GM21526 (cell line): ENCODE measurements around the gene MKNK1.

Experiments used
- ATAC-seq: cut with Tn5 transposase; IDR thresholded peaks from one replicate; pipeline ENCODE4 v1.9.1; 2021; ENCODE audit warnings: moderate library complexity; ENCODE audit not compliant: unreplicated experiment, low FRiP score

The MKNK1 gene

GRCh38 chr1:46619656-46620258, 15.7 kb upstream of the MKNK1 start:
- no peak for ATAC-seq

- no peak for ATAC-seq
Measured at GRCh38 chr1:46618754-46619415, 14.8 kb upstream of the MKNK1 start.

GRCh38 chr1:46617833-46618232, 13.8 kb upstream of the MKNK1 start:
- ATAC-seq: no peak

- ATAC-seq: no peak
Measured at GRCh38 chr1:46617108-46617800, 13.2 kb upstream of the MKNK1 start.

- peak; percentile 54 for ATAC-seq
Measured at GRCh38 chr1:46616277-46617107, 12.4 kb upstream of the MKNK1 start, which contains the start of gene MOB3C. TSS of gene MOB3C (minus strand) at chr1:46616811. CDS start at chr1:46613321, 3,490 bp downstream.

- ATAC-seq: no peak
Measured at GRCh38 chr1:46615735-46616134, 11.7 kb upstream of the MKNK1 start.

GRCh38 chr1:46615088-46615487, 11.0 kb upstream of the MKNK1 start:
- no peak for ATAC-seq

GRCh38 chr1:46614604-46614984, 10.5 kb upstream of the MKNK1 start:
- no peak for ATAC-seq

- peak; percentile 33 for ATAC-seq
Measured at GRCh38 chr1:46613661-46614603, 9.9 kb upstream of the MKNK1 start.

GRCh38 chr1:46612937-46613660, 9.0 kb upstream of the MKNK1 start:
- no peak for ATAC-seq

GRCh38 chr1:46611691-46612221, 7.7 kb upstream of the MKNK1 start:
- ATAC-seq: no peak

- ATAC-seq: no peak
Measured at GRCh38 chr1:46607345-46608130, 3.5 kb upstream of the MKNK1 start.

- ATAC-seq: no peak
Measured at GRCh38 chr1:46606255-46606965, 2.3 kb upstream of the MKNK1 start.

GRCh38 chr1:46605232-46605631, 1.2 kb upstream of the MKNK1 start:
- ATAC-seq: no peak

GRCh38 chr1:46603481-46603857, 599 bp downstream of the MKNK1 start:
- no peak for ATAC-seq

GRCh38 chr1:46601257-46602007, 2.6 kb downstream of the MKNK1 start:
- ATAC-seq: no peak
